ENCODE measurements around the gene SYNM.
A peak's percentile ranks its signal among the peaks of the same experiment; 100 is the strongest.

The SYNM gene

DNA sequence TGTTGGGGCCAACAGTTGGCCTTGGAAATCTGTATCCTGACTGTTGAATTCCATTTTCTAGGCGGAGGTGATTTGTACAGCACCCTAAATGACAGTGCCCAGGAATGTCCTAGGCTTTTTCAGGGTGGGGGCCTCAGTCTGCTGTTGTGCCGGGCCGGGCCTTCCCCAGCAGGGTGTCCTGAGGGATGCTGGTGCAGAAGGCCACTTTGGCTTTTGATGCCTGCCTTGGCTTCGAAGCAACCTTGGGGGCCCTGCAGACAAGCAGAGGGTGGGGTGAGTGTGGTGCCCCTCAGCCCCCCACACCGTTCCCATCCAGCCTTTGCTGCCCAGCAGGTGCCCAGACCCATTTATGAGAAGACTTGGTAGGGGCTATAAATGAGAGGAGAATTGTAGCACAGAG lies 33.0 kb downstream of the SYNM start:
- Histone ChIP-seq H3K27me3 (ENCODE audit: control insufficient read depth, insufficient read depth, low read length) (no peaks in the 10 kb centered on the region), H3K9ac (ENCODE audit: low read length) (no peak overlapping the region), H3K9me3 (ENCODE audit: control insufficient read depth, insufficient read depth, low read depth, low read length) (no peaks in the 10 kb centered on the region), H3K27ac (ENCODE audit: low read depth, low read length) (no peak overlapping the region), H3K36me3 (ENCODE audit: control insufficient read depth, insufficient read depth, low read length) (peaks cover 9% of the 10 kb centered on the region; the same call in 1 of the 2 replicates), H3K4me3 (ENCODE audit: low read depth, low read length) (no peak overlapping the region), H3K4me1 (ENCODE audit: control insufficient read depth, insufficient read depth, low read length) (peaks cover 39% of the 10 kb centered on the region)

- no peaks in the 10 kb centered on the region for H3K9me3 ChIP-seq (ENCODE audit: control insufficient read depth, insufficient read depth, low read depth, low read length)
- H3K27me3 ChIP-seq (ENCODE audit: control insufficient read depth, insufficient read depth, low read length): no peaks in the 10 kb centered on the region
- peaks cover 9% of the 10 kb centered on the region; the same call in 1 of the 2 replicates for H3K36me3 ChIP-seq (ENCODE audit: control insufficient read depth, insufficient read depth, low read length)
- H3K9ac ChIP-seq (ENCODE audit: low read length): no peak overlapping the region
- peaks cover 46% of the 10 kb centered on the region for H3K4me1 ChIP-seq (ENCODE audit: control insufficient read depth, insufficient read depth, low read length)
- H3K27ac ChIP-seq (ENCODE audit: low read depth, low read length): no peak overlapping the region
- no peak overlapping the region for H3K4me3 ChIP-seq (ENCODE audit: low read depth, low read length)
Measured at GRCh38 chr15:99138491-99138982, 33.7 kb downstream of the SYNM start.

DNA sequence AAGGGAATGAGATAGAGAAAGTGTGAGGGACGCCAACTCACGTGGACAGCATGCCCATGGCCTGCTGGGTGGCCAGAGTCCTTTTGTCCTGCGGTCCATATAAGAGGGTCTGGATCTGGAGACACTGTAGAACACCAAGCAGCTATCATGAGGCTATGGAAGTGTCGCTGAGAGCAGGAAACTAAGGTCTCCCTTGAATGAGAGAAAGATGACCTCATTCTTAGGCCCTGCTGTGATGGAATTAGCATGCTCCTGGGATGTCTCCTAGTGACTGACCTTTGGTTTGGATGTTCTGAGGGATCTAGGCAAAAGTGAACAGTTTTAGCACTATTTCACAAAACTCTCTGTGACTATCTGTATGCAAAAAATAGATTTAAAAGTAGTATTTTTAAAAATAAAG lies 34.4 kb downstream of the SYNM start:
- no peak overlapping the region for H3K4me3 ChIP-seq (ENCODE audit: low read depth, low read length)
- H3K4me1 ChIP-seq (ENCODE audit: control insufficient read depth, insufficient read depth, low read length): peaks cover 53% of the 10 kb centered on the region
- no peak overlapping the region for H3K27ac ChIP-seq (ENCODE audit: low read depth, low read length)
- H3K27me3 ChIP-seq (ENCODE audit: control insufficient read depth, insufficient read depth, low read length): no peaks in the 10 kb centered on the region
- H3K36me3 ChIP-seq (ENCODE audit: control insufficient read depth, insufficient read depth, low read length): peaks cover 9% of the 10 kb centered on the region; the same call in 1 of the 2 replicates
- no peaks in the 10 kb centered on the region for H3K9me3 ChIP-seq (ENCODE audit: control insufficient read depth, insufficient read depth, low read depth, low read length)
- H3K9ac ChIP-seq (ENCODE audit: low read length): no peak overlapping the region

DNA sequence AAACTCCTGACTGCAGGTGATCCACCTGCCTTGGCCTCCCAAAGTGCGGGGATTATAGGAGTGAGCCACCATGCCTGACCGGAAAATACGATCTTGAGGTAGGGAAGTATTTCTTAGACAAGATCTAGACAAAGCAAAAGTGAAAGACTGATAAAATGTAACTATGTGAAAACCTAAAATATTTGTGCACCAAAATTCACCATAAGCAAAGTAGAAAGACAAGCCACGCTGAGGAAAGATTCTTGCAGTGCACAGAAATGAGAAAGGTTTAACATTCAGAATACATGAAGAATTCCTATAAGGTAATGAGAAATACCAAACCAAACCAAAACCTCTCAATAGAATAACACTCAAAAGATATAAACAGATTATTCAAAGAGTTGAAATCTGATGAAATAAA lies 35.7 kb downstream of the SYNM start:
- no peak overlapping the region for H3K9ac ChIP-seq (ENCODE audit: low read length)
- peaks cover 9% of the 10 kb centered on the region; the same call in 1 of the 2 replicates for H3K36me3 ChIP-seq (ENCODE audit: control insufficient read depth, insufficient read depth, low read length)
- no peak overlapping the region for H3K4me3 ChIP-seq (ENCODE audit: low read depth, low read length)
- H3K27ac ChIP-seq (ENCODE audit: low read depth, low read length): no peak overlapping the region
- H3K27me3 ChIP-seq (ENCODE audit: control insufficient read depth, insufficient read depth, low read length): no peaks in the 10 kb centered on the region
- H3K4me1 ChIP-seq (ENCODE audit: control insufficient read depth, insufficient read depth, low read length): peaks cover 53% of the 10 kb centered on the region
- no peaks in the 10 kb centered on the region for H3K9me3 ChIP-seq (ENCODE audit: control insufficient read depth, insufficient read depth, low read depth, low read length)

- Histone ChIP-seq H3K9me3 (ENCODE audit: control insufficient read depth, insufficient read depth, low read depth, low read length) (no peaks in the 10 kb centered on the region), H3K27ac (ENCODE audit: low read depth, low read length) (no peak overlapping the region), H3K4me1 (ENCODE audit: control insufficient read depth, insufficient read depth, low read length) (peaks cover 52% of the 10 kb centered on the region), H3K9ac (ENCODE audit: low read length) (no peak overlapping the region), H3K27me3 (ENCODE audit: control insufficient read depth, insufficient read depth, low read length) (no peaks in the 10 kb centered on the region), H3K4me3 (ENCODE audit: low read depth, low read length) (no peak overlapping the region), H3K36me3 (ENCODE audit: control insufficient read depth, insufficient read depth, low read length) (peaks cover 3% of the 10 kb centered on the region; the same call in 1 of the 2 replicates)
Measured at GRCh38 chr15:99141943-99142342, 37.1 kb downstream of the SYNM start.

- Histone ChIP-seq H3K9me3 (ENCODE audit: control insufficient read depth, insufficient read depth, low read depth, low read length) (no peaks in the 10 kb centered on the region), H3K4me3 (ENCODE audit: low read depth, low read length) (peak overlapping the region; percentile 15; the same call in 1 of the 2 replicates), H3K4me1 (ENCODE audit: control insufficient read depth, insufficient read depth, low read length) (peaks cover 46% of the 10 kb centered on the region), H3K27ac (ENCODE audit: low read depth, low read length) (0 out of 2 replicates have a peak overlapping the region, but pooled peaks have one; percentile 35), H3K36me3 (ENCODE audit: control insufficient read depth, insufficient read depth, low read length) (0 out of 2 replicates have a peak, but pooled peaks cover 1% of the 10 kb centered on the region), H3K27me3 (ENCODE audit: control insufficient read depth, insufficient read depth, low read length) (no peaks in the 10 kb centered on the region), H3K9ac (ENCODE audit: low read length) (no peak overlapping the region)
Measured at GRCh38 chr15:99142562-99142961, 37.7 kb downstream of the SYNM start.

DNA sequence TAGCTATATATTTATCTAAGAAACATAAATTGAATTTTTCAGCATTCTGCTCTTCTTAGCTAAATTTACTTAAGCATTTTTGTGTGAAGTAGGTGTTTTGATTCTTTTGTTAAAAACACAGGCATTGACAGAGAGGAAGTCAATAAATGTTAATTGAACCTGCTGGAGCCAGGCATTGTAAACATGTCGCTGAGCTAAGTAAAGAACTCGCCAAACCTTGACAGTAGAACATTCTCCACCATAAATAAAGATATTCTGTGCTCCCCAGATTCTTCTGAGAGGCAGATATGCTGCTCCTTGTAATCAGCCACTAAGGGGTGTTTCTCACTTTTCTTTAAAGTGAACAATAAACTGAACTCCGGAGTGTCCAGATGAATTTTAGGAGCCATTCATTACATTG lies 38.4 kb downstream of the SYNM start:
- Histone ChIP-seq H3K4me1 (ENCODE audit: control insufficient read depth, insufficient read depth, low read length) (peaks cover 42% of the 10 kb centered on the region), H3K9ac (ENCODE audit: low read length) (no peak overlapping the region), H3K27ac (ENCODE audit: low read depth, low read length) (no peak overlapping the region)

DNA sequence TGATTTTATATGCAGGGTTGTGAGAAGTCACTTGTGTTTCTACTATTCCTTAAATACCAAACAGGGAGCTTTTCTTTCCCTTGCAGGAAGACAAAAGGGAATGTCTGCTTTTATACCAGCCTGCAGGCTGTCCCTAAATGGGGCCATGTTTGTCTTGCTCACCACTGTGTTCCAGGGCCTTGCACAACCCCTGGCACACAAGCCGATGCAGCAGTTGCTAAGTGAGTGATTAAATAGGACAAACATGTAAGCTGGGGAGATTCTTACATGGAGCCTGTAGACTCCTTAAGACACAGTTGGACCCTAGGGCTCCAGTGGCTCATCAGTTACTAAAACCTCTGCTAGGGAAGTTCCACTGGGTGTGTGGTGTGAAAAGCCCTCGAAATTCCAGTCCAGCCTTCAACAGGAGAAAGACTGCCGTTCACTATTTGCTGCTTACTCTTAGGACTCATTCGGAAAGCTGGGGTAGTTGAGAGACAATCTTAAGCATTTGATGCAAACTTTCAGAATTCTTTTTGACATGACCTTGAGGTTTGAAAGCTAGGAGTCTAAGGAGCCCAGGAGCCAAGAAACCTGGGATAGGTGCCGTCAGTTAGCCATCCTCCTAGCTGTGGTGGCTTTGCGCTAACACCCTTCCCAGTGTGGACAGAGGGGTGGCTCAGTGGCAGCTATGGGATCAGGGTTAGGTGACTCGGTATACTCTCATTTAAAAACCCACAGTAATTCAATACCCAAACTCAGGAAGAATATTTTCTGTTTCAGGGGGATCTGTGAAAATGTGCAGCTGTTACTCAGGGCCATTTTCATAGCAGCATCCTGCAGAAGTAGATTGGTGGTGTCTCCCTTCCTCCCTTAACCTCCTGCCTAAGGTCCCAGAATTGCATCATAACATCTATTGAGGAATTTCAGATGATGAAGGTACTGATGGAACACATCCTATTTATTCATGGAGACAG lies 39.1 kb downstream of the SYNM start:
- H3K4me1 ChIP-seq (ENCODE audit: control insufficient read depth, insufficient read depth, low read length): peaks cover 36% of the 10 kb centered on the region
- H3K36me3 ChIP-seq (ENCODE audit: control insufficient read depth, insufficient read depth, low read length): no peaks in the 10 kb centered on the region
- no peaks in the 10 kb centered on the region for H3K27me3 ChIP-seq (ENCODE audit: control insufficient read depth, insufficient read depth, low read length)
- no peaks in the 10 kb centered on the region for H3K9me3 ChIP-seq (ENCODE audit: control insufficient read depth, insufficient read depth, low read depth, low read length)
- no peak overlapping the region for H3K9ac ChIP-seq (ENCODE audit: low read length)
- H3K4me3 ChIP-seq (ENCODE audit: low read depth, low read length): no peak overlapping the region
- H3K27ac ChIP-seq (ENCODE audit: low read depth, low read length): no peak overlapping the region

More for the DNA sequence above, 38.4 kb downstream of the SYNM start:
- no peaks in the 10 kb centered on the region for H3K36me3 ChIP-seq (ENCODE audit: control insufficient read depth, insufficient read depth, low read length)
- H3K4me3 ChIP-seq (ENCODE audit: low read depth, low read length): peak overlapping the region; percentile 15; the same call in 1 of the 2 replicates
- no peaks in the 10 kb centered on the region for H3K9me3 ChIP-seq (ENCODE audit: control insufficient read depth, insufficient read depth, low read depth, low read length)
- no peaks in the 10 kb centered on the region for H3K27me3 ChIP-seq (ENCODE audit: control insufficient read depth, insufficient read depth, low read length)

DNA sequence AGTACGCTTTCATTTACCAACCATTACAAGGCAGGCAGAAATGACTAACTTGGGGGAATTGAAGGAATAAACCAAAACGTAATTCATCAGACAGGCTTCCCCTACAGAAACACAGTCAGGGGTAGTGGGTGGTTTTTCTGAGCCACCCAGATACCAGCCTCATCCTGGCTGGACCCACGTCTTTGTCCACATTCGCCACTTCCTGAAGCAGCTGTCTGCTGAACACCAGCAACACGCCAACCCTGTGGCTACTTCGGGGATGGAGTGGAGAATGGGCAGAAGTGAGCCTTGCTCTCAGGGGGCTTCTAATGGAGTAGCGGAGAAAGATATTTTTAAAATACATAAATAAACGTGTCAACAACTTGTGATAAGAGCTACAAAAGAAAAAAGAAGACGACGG lies 40.1 kb downstream of the SYNM start:
- H3K36me3 ChIP-seq (ENCODE audit: control insufficient read depth, insufficient read depth, low read length): peaks cover 3% of the 10 kb centered on the region; the same call in 1 of the 2 replicates
- H3K9me3 ChIP-seq (ENCODE audit: control insufficient read depth, insufficient read depth, low read depth, low read length): no peaks in the 10 kb centered on the region
- no peak overlapping the region for H3K4me3 ChIP-seq (ENCODE audit: low read depth, low read length)
- H3K27ac ChIP-seq (ENCODE audit: low read depth, low read length): no peak overlapping the region
- no peak overlapping the region for H3K9ac ChIP-seq (ENCODE audit: low read length)
- H3K27me3 ChIP-seq (ENCODE audit: control insufficient read depth, insufficient read depth, low read length): no peaks in the 10 kb centered on the region
- peaks cover 27% of the 10 kb centered on the region for H3K4me1 ChIP-seq (ENCODE audit: control insufficient read depth, insufficient read depth, low read length)

- H3K4me1 ChIP-seq (ENCODE audit: control insufficient read depth, insufficient read depth, low read length): peaks cover 27% of the 10 kb centered on the region
- H3K27ac ChIP-seq (ENCODE audit: low read depth, low read length): no peak overlapping the region
- no peak overlapping the region for H3K4me3 ChIP-seq (ENCODE audit: low read depth, low read length)
- no peaks in the 10 kb centered on the region for H3K27me3 ChIP-seq (ENCODE audit: control insufficient read depth, insufficient read depth, low read length)
- no peak overlapping the region for H3K9ac ChIP-seq (ENCODE audit: low read length)
- no peaks in the 10 kb centered on the region for H3K9me3 ChIP-seq (ENCODE audit: control insufficient read depth, insufficient read depth, low read depth, low read length)
- peaks cover 5% of the 10 kb centered on the region; the same call in 1 of the 2 replicates for H3K36me3 ChIP-seq (ENCODE audit: control insufficient read depth, insufficient read depth, low read length)
Measured at GRCh38 chr15:99145778-99146177, 40.9 kb downstream of the SYNM start.

GRCh38 chr15:99146661-99147060 lies 41.8 kb downstream of the SYNM start:
- Histone ChIP-seq H3K27ac (ENCODE audit: low read depth, low read length) (no peak overlapping the region), H3K9me3 (ENCODE audit: control insufficient read depth, insufficient read depth, low read depth, low read length) (no peaks in the 10 kb centered on the region), H3K36me3 (ENCODE audit: control insufficient read depth, insufficient read depth, low read length) (peaks cover 11% of the 10 kb centered on the region; the same call in 1 of the 2 replicates), H3K4me1 (ENCODE audit: control insufficient read depth, insufficient read depth, low read length) (peaks cover 25% of the 10 kb centered on the region), H3K4me3 (ENCODE audit: low read depth, low read length) (no peak overlapping the region), H3K9ac (ENCODE audit: low read length) (no peak overlapping the region), H3K27me3 (ENCODE audit: control insufficient read depth, insufficient read depth, low read length) (no peaks in the 10 kb centered on the region)
